MM.1S (cell line): ENCODE measurements around the gene NUAK1.

Experiments used
- EZH2 ChIP-seq: fragments of 300-600 bp; sonication (generic); optimal IDR thresholded peaks from 2 replicates; pipeline ENCODE3; 2017; ENCODE audit warnings: low read depth, mild to moderate bottlenecking, antibody characterized with exemption, low read length, mixed read lengths
- TF ChIP-seq, protein P1 (sequence below): fragments of 300-600 bp; sonication (generic); IDR thresholded peaks from 2 replicates; pipeline ENCODE4 v1.5.1; 2016; ENCODE audit warnings: antibody characterized with exemption, low read length, mixed read lengths

DNA sequence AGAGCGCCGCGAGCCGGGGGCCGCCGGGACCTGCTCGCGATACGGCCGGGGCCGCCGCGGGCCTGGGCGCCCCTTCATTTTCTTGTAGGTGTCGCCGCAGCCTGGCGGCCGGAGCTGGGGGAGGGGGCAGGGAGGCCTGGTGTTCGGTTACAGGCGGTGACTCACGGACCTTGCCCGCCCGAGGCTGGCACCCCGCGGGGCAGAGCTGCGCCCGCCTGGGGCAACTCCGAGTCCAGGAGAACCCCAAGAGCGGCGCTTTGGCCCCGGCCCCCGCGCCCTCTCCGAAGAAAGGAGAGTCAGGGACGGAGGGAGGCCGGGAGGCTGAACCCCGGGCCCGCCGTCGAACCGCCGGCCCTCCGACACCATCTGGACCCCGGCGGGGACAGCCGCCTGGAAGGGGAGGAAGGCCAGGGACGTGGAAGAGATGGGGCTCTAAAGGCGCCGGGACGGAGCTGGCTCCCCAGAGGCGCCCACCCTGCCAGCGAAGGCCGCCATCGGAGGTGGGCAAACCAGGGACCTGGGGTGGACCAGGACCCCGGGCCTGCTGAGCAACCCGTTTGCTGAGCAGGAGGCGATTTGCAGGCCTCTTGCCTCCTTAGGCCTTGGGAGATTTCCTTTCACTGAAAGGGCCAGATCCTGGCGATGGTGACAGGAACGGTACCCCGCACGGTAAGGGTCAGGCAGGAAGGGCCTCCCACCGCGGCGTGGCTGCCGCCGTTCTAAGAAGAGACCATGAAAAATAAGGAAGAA, 843 bp upstream of the NUAK1 start:
- TF ChIP-seq, protein P1, sequence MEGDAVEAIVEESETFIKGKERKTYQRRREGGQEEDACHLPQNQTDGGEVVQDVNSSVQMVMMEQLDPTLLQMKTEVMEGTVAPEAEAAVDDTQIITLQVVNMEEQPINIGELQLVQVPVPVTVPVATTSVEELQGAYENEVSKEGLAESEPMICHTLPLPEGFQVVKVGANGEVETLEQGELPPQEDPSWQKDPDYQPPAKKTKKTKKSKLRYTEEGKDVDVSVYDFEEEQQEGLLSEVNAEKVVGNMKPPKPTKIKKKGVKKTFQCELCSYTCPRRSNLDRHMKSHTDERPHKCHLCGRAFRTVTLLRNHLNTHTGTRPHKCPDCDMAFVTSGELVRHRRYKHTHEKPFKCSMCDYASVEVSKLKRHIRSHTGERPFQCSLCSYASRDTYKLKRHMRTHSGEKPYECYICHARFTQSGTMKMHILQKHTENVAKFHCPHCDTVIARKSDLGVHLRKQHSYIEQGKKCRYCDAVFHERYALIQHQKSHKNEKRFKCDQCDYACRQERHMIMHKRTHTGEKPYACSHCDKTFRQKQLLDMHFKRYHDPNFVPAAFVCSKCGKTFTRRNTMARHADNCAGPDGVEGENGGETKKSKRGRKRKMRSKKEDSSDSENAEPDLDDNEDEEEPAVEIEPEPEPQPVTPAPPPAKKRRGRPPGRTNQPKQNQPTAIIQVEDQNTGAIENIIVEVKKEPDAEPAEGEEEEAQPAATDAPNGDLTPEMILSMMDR: no peak
- TF ChIP-seq EZH2: no peak
